RWPE1 (cell line): Measurements from ENCODE around the gene MTCH1.

Experiments used
- CTCF ChIA-PET: fragments of 350-600 bp; sonication (Branson Sonifier 250); formaldehyde crosslinking; extraction: SDS; loops from one replicate; lab custom pipeline; 2021; lab: Yijun Ruan, JAX
- POLR2A ChIA-PET: fragments of 400-600 bp; formaldehyde crosslinking; extraction: SDS; loops from one replicate; lab custom pipeline; 2020; ENCODE audit warnings: antibody characterized with exemption; ENCODE audit not compliant: low non-redundant PET; lab: Yijun Ruan, JAX
- DNase-seq: peaks from one replicate; pipeline ENCODE4 v3.0.0; 2012; ENCODE audit warnings: low spot score
- H3K27ac ChIP-seq: fragments of 450-650 bp; 2 replicates; pipeline ENCODE4 v1.5.1; 2017
- TF ChIP-seq, protein P1 (sequence below): fragments of 450-650 bp; conservative IDR thresholded peaks from 2 replicates; pipeline ENCODE4 v1.5.1; 2017; ENCODE audit warnings: low read depth, mild to moderate bottlenecking

The MTCH1 gene

DNA sequence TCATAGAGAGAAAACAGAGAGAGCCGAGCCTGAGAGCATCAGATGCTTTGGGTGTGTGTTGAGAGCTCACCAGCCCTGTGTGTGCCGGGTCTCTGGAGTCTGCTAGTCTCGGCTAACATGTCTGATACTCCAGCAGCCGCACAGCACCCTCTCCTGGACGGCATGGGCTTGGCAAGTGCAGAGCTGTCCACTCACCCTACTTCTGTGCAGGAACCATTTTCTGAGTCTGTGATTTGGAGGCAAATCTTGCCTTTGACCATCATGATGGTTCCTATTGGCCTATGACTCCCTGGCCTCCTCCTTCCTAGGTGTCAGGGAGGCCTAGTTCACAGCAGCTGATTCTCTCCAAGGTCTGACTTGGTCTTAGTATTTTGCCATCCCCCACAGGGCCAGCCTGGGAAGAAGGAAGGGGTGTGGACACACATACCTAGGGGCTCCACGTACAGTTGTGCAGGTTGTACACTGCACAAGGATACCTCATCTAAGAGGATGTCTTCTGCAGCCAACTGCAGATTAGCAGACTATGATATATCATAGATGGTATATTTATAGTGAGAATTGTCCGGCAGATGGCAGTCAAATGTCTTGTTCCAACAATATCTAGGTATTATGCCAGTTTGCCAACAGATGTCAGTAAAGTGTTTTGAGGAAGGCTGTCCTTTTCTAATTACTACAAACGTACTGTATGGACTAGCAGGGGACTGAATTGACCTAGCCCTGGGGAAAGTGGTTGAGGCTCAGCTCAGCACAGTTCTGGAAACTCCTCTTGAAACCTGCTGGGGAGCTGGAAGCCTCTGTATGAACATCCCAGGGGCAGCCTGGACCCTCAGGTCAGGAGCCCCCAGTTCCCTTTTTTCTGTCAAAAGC is 32.4 kb upstream of the MTCH1 start:
- POLR2A ChIA-PET: no interaction called here
- DNase-seq: peak; percentile 78
- CTCF ChIA-PET: interaction anchor here (0.5 to 4.2 kb wide), 54 partner anchors 8 to 488 kb away, joined by 3 to 70 read pairs (median 4); partner anchors contain the start of genes C6orf89, MTCH1, PIM1 and PPIL1
- TF ChIP-seq, protein P1, sequence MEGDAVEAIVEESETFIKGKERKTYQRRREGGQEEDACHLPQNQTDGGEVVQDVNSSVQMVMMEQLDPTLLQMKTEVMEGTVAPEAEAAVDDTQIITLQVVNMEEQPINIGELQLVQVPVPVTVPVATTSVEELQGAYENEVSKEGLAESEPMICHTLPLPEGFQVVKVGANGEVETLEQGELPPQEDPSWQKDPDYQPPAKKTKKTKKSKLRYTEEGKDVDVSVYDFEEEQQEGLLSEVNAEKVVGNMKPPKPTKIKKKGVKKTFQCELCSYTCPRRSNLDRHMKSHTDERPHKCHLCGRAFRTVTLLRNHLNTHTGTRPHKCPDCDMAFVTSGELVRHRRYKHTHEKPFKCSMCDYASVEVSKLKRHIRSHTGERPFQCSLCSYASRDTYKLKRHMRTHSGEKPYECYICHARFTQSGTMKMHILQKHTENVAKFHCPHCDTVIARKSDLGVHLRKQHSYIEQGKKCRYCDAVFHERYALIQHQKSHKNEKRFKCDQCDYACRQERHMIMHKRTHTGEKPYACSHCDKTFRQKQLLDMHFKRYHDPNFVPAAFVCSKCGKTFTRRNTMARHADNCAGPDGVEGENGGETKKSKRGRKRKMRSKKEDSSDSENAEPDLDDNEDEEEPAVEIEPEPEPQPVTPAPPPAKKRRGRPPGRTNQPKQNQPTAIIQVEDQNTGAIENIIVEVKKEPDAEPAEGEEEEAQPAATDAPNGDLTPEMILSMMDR: peak; percentile 90
- H3K27ac ChIP-seq: peak overlapping the region; percentile 79

DNA sequence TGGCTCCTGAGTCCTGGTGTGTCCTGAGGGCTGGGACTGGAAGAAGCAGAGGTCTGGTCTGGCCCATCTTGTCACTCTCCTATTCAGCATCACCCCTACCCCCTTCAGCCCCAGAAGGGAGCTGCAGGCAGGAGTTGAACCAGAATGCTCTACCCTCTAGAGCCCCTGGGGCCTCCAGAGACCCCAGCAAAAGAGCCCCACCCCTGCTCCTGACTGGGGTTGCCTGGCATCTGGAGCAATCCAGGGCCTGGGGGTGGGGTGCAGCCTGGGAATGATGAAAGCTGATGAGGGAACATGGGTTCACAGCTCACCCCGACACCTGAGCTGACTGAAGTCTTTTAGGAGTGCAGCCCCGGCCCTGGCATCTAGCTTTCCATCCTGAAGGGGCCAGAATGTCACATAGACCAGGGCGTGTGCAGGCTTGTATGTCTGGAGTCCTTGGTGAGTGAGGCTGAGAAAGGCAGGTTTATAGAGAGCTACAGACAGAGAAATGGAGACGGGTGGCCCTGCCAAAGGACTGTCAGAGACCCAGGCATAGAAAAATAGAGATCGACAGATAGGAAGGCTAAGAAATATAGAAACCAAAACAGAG is 31.7 kb upstream of the MTCH1 start:
- ChIA-PET CTCF (interaction anchor here (0.6 to 4.2 kb wide), 41 partner anchors 11 to 253 kb away, joined by 3 to 70 read pairs (median 4); partner anchors contain the start of genes C6orf89, MTCH1, PIM1 and PPIL1), POLR2A (no interaction called here)
- H3K27ac ChIP-seq: peak overlapping the region; percentile 79
- TF ChIP-seq, protein P1: no peak
- DNase-seq: no peak

DNA sequence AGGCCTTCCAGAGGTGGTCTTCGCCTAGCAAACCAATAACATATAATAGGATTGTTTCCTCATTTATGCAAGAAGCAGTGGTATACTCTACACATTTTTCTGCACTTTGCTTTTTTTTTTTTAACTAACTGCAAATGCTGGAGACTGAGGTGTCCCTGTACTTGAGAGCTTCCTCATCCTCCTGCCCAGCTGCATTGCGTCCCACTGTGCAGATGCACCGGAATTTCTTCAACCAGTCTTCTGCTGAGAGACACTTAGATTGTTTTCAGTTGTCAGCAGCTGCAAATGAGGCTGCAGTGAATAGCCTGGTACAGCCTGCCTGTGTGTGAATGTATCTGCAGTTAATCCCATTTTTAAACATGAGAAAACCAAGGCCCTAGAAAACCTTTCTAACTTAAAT is 31.0 kb upstream of the MTCH1 start:
- ChIA-PET POLR2A (no interaction called here), CTCF (interaction anchor here (0.6 to 4.2 kb wide), 7 partner anchors 34 to 251 kb away, joined by 3 to 70 read pairs (median 7); partner anchors contain the start of gene PPIL1)
- TF ChIP-seq, protein P1: no peak
- no peak overlapping the region for H3K27ac ChIP-seq
- no peak for DNase-seq

DNA sequence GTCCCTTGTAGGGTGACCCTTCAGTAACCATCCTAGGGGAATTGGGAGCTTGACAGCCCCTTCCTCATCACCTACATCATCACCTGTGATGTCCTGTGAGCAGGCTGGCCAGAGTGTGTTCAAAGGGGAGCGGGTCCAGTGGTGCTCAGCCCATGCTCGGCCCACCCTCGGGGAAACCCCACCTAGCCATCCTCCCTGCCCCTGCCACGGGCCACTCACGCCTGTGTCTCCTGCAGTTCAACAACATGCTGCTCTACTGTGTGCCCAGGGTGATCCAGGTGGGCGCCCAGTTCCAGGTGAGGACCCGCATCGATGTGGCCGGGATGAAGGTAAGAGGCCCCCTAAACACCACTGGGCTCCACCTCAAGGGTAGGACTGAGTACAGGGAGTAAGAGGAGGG is 29.5 kb upstream of the MTCH1 start:
- ChIA-PET POLR2A (no interaction called here), CTCF (no interaction called here)
- DNase-seq: no peak
- H3K27ac ChIP-seq: no peak overlapping the region
- TF ChIP-seq, protein P1: no peak

DNA sequence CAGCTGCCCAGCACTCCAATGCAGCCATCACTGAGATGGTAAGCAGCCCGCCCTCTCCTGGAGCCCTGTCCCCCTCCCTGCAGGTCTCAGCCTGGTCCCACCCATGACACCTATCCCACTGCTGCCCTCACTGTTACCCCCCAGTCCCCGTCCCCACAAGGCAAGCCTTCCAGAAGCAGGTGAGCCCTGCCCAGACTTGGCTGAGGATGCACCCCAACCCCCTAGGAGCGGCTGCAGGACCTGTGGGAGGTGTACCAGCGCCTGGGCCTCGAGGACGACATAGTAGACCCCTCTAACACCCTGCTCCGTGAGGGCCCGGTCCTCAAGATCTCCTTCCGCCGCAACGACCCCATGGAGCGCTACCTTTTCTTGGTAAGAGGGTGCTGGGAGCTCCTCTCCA is 28.7 kb upstream of the MTCH1 start:
- TF ChIP-seq, protein P1: no peak
- ChIA-PET POLR2A (no interaction called here), CTCF (no interaction called here)
- H3K27ac ChIP-seq: no peak overlapping the region
- no peak for DNase-seq
